Tibial artery (tissue), 4 donors: Measurements from ENCODE around the gene NUMBL.

Source experiments
- DNase-seq, 2 donors: peaks; one replicate each; pipeline ENCODE4 v3.0.0-alpha.2; 2019
- H3K27ac ChIP-seq, 2 donors: fragments of 200-600 bp; sonication (generic) in 1 of 2; 1 replicate in 1 of 2; 2 replicates in 1 of 2; pipeline ENCODE4 v1.5.1; 2018 to 2019; ENCODE audit warnings: mild to moderate bottlenecking in 1 of 2
- H3K27me3 ChIP-seq, 2 donors: fragments of 200-600 bp; sonication (generic) in 1 of 2; one replicate each; pipeline versions ENCODE4 v1.5.1 to v1.6.0; 2016 to 2019
- H3K36me3 ChIP-seq, 3 donors: fragments of 200-600 bp; sonication (generic) in 2 of 3; one replicate each; pipeline ENCODE4 v1.5.1; 2016 to 2019; ENCODE audit warnings: mild to moderate bottlenecking in 2 of 3
- H3K4me1 ChIP-seq, 4 donors: fragments of 200-600 bp; sonication (generic) in 2 of 4; 1 replicate in 3 of 4; 2 replicates in 1 of 4; pipeline ENCODE4 v1.5.1; 2016 to 2019
- H3K4me3 ChIP-seq, 2 donors: fragments of 200-600 bp; sonication (generic) in 1 of 2; 1 replicate in 1 of 2; 2 replicates in 1 of 2; pipeline ENCODE4 v1.5.1; 2018 to 2019; ENCODE audit warnings: mild to moderate bottlenecking in 2 of 2
- H3K9me3 ChIP-seq, 3 donors: fragments of 200-600 bp; sonication (generic) in 1 of 3; one replicate each; pipeline ENCODE4 v1.5.1; 2016 to 2019
- CTCF ChIP-seq, 2 experiments: fragments of 200-600 bp in 1 of 2; fragments of 450-650 bp in 1 of 2; IDR thresholded peaks; one replicate each; pipeline ENCODE4 v1.5.1; 2017 to 2019; ENCODE audit warnings: antibody characterized with exemption in 2 of 2, mild to moderate bottlenecking in 1 of 2, moderate library complexity in 1 of 2
- intact Hi-C: fragments of 100-400 bp; cut with DNase I; formaldehyde crosslinking; loops from one replicate; pipeline ENCODE4 v1.15.0; 2023; ENCODE audit warnings: low total_unique reads

The NUMBL gene

GRCh38 chr19:40692212-40692551 lies 1.7 kb upstream of the NUMBL start:
- no peak for DNase-seq
- intact Hi-C loops = no loop called here
- TF ChIP-seq CTCF (IDR thresholded peaks at IDR 0.05) = no peak
- H3K4me3 ChIP-seq = no peak overlapping the region
- no peaks in the 10 kb centered on the region for H3K9me3 ChIP-seq
- H3K27ac ChIP-seq = peak overlapping the region; percentile 90 to 95
- peaks cover 0 to 49% (median 14%) of the 10 kb centered on the region in 3 donors for H3K36me3 ChIP-seq
- H3K27me3 ChIP-seq = no peaks in the 10 kb centered on the region
- H3K4me1 ChIP-seq = peaks cover 4 to 41% (median 27%) of the 10 kb centered on the region in 4 donors

GRCh38 chr19:40691421-40692211 lies 1.2 kb upstream of the NUMBL start:
- Histone ChIP-seq H3K27ac (peak overlapping the region; percentile 90 to 95), H3K4me3 (peak overlapping the region; percentile 74 to 86), H3K9me3 (no peaks in the 10 kb centered on the region), H3K27me3 (no peaks in the 10 kb centered on the region), H3K4me1 (peaks cover 4 to 44% (median 29%) of the 10 kb centered on the region in 4 donors), H3K36me3 (peaks cover 0 to 49% (median 14%) of the 10 kb centered on the region in 3 donors)
- intact Hi-C loops = loop anchor here (2.0 kb wide), 3 partner anchors 23 to 59 kb away; partner anchors contain the start of genes ACTMAP and SNRPA
- TF ChIP-seq CTCF (IDR thresholded peaks at IDR 0.05) = no peak
- no peak for DNase-seq

- intact Hi-C loops = loop anchor here (2.0 kb wide), 3 partner anchors 24 to 60 kb away; partner anchors contain the start of genes ACTMAP and SNRPA
- no peaks in the 10 kb centered on the region for H3K9me3 ChIP-seq
- peak; percentile 96 to 97 for DNase-seq
- peaks cover 0 to 52% (median 20%) of the 10 kb centered on the region in 3 donors for H3K36me3 ChIP-seq
- H3K27ac ChIP-seq = peak overlapping the region; percentile 90 to 95
- H3K4me1 ChIP-seq = peaks cover 4 to 44% (median 29%) of the 10 kb centered on the region in 4 donors
- no peak for TF ChIP-seq CTCF (IDR thresholded peaks at IDR 0.05)
- H3K27me3 ChIP-seq = no peaks in the 10 kb centered on the region
- H3K4me3 ChIP-seq = peak overlapping the region; percentile 74 to 86
Measured at GRCh38 chr19:40690693-40691420, 406 bp upstream of the NUMBL start.

- H3K27me3 ChIP-seq = no peaks in the 10 kb centered on the region
- peak; percentile 43 to 75 for DNase-seq
- peak overlapping the region; percentile 90 to 95 for H3K27ac ChIP-seq
- H3K4me3 ChIP-seq = peak overlapping the region; percentile 74 to 86
- TF ChIP-seq CTCF (IDR thresholded peaks at IDR 0.05) = no peak
- H3K36me3 ChIP-seq = peaks cover 9 to 53% (median 29%) of the 10 kb centered on the region in 3 donors
- no peaks in the 10 kb centered on the region for H3K9me3 ChIP-seq
- peaks cover 4 to 44% (median 29%) of the 10 kb centered on the region in 4 donors for H3K4me1 ChIP-seq
- intact Hi-C loops = loop anchor here (2.0 kb wide), 3 partner anchors 25 to 61 kb away; partner anchors contain the start of genes ACTMAP and SNRPA
Measured at GRCh38 chr19:40689339-40690049, 957 bp downstream of the NUMBL start.

GRCh38 chr19:40688987-40689338 lies 1.5 kb downstream of the NUMBL start:
- Histone ChIP-seq H3K9me3 (no peaks in the 10 kb centered on the region), H3K27ac (peak overlapping the region; percentile 90 to 95), H3K27me3 (no peaks in the 10 kb centered on the region), H3K4me1 (peaks cover 4 to 44% (median 29%) of the 10 kb centered on the region in 4 donors), H3K36me3 (peaks cover 15 to 53% (median 32%) of the 10 kb centered on the region in 3 donors), H3K4me3 (peak overlapping the region; percentile 74 to 86)
- DNase-seq = no peak
- TF ChIP-seq CTCF (IDR thresholded peaks at IDR 0.05) = no peak
- intact Hi-C loops = no loop called here
